Raji (cell line): ENCODE results near the gene PUM1.

Experiments
- POLR2A ChIP-seq: IDR thresholded peaks from 2 replicates; pipeline ENCODE4 v1.6.1; 2011; ENCODE audit warnings: low read depth, low read length, control low read depth; ENCODE audit not compliant: insufficient read depth

Gene PUM1

GRCh38 chr1:30892671-30893073 lies 172.8 kb downstream of the PUM1 start:
- no peak for TF ChIP-seq POLR2A

GRCh38 chr1:30891227-30891552 lies 174.3 kb downstream of the PUM1 start:
- no peak for TF ChIP-seq POLR2A

- no peak for TF ChIP-seq POLR2A
These were observed 174.9 kb downstream of the PUM1 start for GRCh38 chr1:30890502-30891226.

GRCh38 chr1:30889511-30889910 lies 176.0 kb downstream of the PUM1 start:
- no peak for TF ChIP-seq POLR2A

- TF ChIP-seq POLR2A, result no peak
These were observed 176.5 kb downstream of the PUM1 start for GRCh38 chr1:30888975-30889374.

- no peak for TF ChIP-seq POLR2A
These were observed 177.1 kb downstream of the PUM1 start for GRCh38 chr1:30888391-30888790.

- TF ChIP-seq POLR2A, result no peak
These were observed 177.8 kb downstream of the PUM1 start for GRCh38 chr1:30887485-30888315.

GRCh38 chr1:30886710-30887428 lies 178.6 kb downstream of the PUM1 start:
- TF ChIP-seq POLR2A, result no peak

- TF ChIP-seq POLR2A, result no peak
These were observed 179.7 kb downstream of the PUM1 start for GRCh38 chr1:30885570-30886522.

GRCh38 chr1:30884723-30885122 lies 180.8 kb downstream of the PUM1 start:
- TF ChIP-seq POLR2A, result no peak

- TF ChIP-seq POLR2A, result no peak
These were observed 181.9 kb downstream of the PUM1 start for GRCh38 chr1:30883389-30884172.

GRCh38 chr1:30882678-30883388 lies 182.7 kb downstream of the PUM1 start:
- no peak for TF ChIP-seq POLR2A
